Medulla oblongata (tissue), 1 donor: ENCODE measurements around the gene RAB26.

ENCODE experiments used
- DNase-seq: peaks from one replicate; pipeline ENCODE4 v3.0.0-alpha.2; 2015; ENCODE audit errors: extremely low spot score

RAB26 gene

DNA sequence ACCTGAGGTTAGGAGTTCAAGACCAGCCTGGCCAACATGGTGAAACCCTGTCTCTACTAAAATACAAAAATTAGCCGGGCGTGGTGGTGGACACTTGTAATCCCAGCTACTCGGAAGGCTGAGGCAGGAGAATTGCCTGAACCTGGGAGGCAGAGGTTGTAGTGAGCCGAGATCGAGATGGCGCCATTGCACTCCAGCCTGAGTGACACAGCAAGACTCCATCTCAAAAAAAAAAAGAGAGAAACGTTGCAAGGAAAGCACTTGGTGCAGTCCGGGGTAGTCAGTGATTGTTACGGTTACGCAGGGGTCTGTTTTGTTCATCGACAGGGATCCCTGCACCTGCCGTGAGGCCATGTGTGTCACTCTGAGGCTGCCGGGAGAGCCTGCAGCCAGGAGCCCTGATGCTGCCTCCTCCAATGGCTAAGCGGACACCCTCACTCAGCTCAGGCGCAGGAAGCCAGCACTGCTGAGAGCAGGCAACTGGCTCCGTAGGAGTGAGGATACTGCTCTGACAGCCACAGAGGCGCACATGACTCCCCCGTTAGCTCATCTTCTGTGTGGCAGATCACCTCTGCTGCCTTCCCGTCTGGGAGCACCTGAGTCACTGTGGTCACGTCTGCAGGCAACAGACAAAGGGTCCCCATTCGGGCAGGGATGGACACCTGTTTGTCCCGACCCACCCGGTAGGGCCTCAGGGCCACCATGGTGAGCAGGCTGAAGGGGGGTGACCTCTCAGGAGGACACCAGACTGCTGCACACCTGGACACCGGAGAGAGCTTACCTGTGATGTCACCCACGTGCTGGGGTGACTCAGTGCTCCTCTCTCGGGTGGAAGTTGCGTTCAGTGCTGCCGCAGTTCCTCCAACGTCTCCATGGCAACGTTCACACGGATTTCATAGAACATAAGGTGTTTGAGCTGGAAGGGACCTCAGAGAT, 5.2 kb upstream of the RAB26 start:
- DNase-seq = no peak

GRCh38 chr16:2143878-2144485, 4.4 kb upstream of the RAB26 start:
- no peak for DNase-seq

DNA sequence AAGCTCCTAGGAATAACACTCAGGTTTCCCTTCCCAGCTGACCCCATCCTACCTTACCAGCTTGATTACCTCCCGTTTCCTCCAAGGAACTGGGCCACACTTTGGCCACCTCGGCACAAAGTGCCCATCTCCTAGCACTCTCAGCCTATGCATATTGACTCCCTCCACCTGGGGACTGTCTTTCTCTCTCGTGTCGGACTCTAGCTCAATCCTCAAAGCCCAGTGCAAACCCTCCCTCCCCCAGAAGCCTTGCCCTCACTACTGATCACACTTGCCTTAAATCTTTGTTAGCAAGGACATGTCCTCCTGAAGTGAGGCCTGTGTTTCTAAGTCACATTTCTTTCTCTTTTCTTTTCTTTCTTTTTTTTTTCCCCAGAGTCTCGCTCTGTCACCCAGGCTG, 2.6 kb upstream of the RAB26 start:
- no peak for DNase-seq

GRCh38 chr16:2147378-2147777, 1.0 kb upstream of the RAB26 start:
- no peak for DNase-seq

DNA sequence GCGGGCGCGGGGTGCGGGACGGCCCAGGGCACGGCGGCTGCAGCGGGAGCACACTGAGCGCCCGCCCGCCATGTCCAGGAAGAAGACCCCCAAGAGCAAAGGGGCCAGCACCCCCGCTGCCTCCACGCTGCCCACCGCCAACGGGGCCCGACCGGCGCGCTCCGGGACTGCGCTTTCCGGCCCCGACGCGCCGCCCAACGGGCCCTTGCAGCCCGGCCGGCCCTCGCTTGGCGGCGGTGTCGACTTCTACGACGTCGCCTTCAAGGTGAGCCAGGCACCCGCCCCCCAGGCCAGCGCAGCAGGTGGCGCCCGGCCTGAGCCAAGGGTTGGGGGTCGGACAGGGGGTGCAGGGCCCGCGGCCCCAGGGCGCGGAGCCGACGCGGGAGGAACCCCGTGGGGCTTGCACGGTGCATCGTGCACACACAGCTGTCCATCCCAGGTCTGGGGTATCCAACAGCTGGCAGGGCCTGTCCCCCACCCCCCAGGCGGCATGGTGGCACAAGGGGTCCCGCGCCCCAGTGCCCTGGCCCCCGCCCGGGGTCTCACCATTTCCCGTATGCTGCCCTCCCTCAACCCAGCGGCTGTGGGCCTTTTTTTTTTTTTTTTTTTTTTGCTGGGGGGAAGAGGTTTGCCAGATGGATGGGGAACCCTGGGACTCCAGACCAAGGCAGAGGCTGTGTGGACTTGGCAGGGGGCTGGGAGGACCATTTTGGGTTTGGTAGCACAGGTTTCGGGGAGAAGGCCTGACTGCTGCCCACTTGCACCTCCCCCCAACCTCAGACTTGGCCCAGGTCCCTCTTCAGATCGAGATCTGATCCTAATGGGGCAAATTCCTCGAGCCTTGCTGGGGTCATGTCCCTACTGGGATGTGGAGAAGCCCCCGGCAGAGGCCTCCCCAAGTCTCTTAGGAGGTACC, 547 bp downstream of the RAB26 start:
- no peak for DNase-seq

DNA sequence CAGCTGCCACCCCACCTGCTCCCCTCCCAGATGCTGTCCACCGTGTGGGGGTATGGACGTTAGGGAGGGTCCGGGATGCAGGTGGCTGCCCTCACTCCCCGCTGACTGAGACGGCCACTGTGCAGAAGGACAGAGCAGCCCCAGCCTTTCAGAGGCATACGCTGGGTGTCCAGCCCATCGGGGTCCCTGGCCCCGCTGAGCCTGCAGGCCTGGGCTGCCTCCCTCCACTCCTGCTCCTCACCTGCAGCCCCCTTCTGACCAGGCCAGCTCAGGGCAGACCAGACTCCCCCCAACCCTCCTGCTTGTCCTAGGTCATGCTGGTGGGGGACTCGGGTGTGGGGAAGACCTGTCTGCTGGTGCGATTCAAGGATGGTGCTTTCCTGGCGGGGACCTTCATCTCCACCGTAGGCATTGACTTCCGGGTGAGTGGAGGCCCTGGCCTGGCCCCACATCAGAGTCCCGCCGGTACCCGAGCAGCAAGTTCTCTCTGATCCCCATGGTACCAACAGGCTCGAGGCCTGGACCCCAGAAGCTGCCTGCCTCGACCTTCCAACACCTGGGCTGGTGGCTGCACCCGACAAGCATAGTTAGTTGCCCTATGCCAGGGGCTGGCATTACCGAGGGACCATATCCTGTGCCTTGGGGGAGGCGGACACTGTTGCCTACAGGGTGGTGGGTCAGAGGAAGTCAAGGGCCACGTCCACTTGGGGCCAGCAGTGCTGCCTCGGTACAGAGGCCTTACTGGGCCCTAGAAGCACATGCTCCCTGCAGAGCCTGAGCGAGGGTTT, 1.4 kb downstream of the RAB26 start:
- no peak for DNase-seq

DNA sequence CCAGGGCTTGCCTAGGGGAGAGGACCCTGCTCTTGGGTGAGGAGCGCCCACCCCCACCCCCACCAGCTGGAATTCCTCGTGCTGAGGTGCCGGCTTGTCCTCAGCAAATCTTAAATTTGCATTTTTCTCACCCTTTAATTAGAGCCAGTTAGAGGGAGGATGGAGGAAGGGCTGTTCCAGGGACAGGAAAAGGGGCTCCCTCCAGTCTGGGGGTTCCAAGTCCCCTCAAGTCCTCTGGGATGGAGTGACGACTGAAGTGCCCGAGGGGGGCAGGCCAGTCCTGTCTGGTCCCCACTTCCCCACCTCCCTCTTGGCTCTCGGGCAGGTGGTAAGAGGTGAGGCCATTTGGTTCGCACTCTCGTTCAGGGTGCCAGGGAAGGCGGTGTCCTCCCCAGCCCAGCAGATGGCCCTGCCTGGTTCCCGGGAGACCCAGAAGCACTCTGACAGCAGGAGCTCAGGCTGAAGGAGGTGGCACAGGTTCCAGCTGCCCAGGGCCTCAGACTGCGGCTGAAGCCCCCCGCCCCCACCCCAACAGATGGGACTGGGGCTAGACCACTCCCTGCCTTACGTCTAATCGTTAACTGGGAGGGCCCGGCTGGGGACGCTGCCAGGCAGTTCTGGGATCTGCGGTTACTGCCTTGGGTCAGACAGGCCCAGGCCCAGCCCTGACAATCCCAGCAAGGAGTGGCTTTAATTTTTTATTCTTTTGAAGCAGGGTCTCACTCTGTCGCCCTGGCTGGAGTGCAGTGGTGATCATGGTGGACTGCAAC, 2.2 kb downstream of the RAB26 start:
- no peak for DNase-seq

GRCh38 chr16:2151188-2152091, 3.0 kb downstream of the RAB26 start:
- no peak for DNase-seq

DNA sequence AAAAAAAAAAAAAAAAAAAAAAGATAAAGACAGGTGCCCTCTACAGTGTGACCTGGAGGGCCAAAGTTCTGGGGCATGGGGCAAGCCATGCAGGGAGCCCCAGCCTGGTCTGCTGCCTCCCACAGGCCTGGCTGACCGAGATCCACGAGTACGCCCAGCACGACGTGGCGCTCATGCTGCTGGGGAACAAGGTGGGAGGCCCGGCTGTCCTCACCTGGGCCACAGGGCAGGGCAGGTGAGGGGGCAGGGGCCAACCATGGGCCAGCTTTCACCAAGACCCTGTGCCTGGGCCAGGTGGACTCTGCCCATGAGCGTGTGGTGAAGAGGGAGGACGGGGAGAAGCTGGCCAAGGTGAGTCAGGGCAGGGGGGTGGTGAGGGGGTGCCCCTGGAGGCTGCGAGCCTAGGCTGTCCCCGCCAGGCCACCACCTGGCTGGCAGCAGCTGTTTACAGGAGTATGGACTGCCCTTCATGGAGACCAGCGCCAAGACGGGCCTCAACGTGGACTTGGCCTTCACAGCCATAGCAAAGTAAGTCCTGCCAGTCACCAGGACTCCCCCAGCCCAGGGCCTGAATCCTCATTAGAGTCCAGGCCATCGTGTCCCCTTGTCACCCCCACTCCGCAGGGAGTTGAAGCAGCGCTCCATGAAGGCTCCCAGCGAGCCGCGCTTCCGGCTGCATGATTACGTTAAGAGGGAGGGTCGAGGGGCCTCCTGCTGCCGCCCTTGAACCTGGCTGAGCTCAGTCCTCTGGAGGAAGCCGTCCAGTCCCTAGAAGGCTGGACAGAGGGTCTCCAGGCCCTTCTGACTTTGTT, 4.5 kb downstream of the RAB26 start:
- no peak for DNase-seq

DNA sequence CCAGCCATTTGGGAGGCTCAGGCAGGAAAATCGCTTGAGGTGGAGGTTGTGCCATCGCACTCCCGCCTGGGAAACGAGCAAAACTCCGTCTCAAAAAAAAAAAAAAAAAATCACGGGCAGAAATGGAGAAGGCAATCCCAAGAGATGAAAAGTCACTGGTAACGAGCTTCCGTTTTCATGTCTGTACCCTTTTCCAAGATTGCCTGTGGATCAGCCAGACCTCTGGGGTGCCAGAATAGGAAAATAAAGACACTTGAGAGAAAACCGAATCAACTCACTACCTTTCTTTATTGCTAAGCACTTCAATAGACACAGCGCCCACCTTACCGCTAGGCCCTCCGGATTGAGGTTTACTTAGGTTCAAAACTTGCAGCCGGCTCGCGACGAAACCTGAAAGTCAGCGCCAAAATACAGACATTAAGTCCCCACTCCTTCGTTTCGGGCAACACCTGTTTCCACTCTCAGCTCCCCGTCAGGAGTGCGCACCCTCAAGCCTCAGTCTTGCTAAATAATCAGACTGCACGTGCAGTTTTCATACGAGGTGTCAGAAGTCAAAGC, 6.2 kb downstream of the RAB26 start:
- DNase-seq = no peak

DNA sequence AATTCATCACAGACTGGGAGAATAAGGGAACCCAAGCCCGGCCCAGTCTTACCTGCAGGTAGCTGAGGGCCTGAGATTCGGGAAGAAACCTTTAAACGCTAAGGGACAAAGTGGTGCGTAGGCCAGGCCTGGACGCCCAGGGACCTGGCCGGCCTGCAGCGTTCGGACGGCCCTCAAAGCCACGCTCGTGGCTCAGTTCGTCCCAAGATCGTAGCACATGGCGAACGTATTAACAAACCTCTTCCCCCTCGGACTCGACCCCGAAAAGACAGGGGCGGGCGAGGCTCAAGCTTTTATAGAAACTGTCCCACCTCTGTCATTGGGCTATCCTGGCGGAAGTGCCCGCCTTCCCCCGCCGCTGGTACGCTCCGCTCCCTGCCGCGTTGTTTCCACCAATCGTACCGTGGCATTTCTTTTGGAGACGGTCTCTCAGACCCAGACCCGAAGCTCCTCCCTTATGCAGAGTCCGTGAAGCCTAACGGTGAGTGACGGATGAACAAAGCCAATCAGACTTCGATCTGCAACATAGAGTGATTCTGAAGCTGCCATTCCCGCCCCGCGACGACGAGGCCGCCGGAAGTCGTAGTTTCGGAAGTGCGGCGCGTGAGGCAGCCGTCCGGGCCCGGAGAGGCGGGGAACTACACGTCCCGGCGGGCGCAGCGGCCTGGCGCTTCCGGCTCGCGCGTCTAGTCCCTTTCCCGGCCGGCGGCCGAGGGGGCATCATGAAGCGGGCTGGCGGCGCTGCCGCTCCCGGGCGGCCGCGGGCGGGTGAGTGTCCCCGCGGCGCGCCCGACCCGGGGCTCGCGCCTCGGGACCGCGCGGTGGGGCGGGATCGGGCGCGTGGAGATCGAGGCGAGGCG, 6.9 kb downstream of the RAB26 start, which contains the start of gene TRAF7:
TRAF7 (plus strand) TSS at position 692 of the 860 bp plus-strand sequence. CDS start 8,139 bp downstream, outside the sequence.
- peak; percentile 100 for DNase-seq

DNA sequence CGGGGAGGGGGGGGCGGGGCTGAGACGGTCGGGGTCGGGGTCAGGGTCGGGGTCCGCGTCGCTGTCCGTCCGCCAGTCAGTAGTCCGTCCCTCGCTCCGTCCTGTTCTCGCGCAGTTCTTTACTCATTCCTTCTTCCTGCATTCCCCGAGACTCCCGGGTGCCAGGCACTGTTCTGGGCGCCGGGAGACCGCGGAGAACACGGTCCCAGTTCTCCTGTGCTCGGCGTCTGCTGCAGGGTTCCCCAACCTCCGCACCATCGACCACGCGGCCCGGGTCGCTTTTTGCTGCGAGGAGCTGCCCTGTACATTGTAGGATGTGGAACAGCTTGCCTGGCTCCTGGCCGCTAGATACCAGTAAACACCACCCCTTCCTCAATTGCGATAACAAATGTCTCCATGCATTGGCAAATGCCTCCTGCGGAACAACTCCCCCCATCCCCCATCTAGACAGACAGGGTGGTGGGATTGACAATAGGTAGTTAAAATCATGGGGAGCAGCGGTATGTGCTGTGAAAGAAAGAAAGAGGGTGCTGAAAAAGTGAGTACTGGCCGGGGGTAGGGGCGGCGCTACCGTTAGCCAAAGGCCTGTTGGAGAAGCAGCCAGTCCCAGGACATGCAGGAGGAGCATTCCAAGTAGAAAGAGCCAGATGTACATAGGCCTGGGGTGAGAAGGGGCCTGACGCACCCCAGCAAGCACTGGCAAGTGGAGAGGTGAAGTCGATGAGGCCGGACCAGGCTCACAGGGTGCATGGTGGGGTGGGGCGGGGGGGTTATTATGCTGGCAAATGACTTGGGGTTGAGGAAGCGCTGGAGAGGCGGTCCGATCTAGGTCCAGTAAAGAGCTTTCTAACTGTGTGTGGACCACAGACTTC, 7.8 kb downstream of the RAB26 start:
- DNase-seq = no peak

- DNase-seq = no peak
Observed at GRCh38 chr16:2156849-2157224, 8.4 kb downstream of the RAB26 start.

GRCh38 chr16:2157480-2158261, 9.2 kb downstream of the RAB26 start:
- DNase-seq = peak; percentile 57

DNA sequence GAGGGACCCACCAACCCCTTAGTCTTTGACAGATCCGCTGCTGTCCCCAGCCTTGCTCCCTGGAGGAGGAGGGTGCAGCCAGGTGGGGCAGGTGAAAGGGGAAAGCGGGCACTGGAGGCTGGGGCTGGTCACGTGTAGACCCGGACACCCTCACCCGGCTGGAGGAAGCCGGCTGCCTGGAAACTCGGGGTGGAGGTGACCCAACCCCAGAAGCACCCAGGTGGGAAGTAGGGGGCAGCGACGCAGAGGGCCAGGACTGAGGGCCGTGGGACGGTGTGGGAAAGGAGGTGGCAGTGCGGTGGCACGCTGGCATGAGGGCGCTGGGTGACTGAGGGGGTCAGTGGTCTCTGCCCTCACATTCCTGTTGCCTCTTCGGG, 9.8 kb downstream of the RAB26 start:
- DNase-seq = no peak
